ENCODE results near the gene KANSL1.

DNA sequence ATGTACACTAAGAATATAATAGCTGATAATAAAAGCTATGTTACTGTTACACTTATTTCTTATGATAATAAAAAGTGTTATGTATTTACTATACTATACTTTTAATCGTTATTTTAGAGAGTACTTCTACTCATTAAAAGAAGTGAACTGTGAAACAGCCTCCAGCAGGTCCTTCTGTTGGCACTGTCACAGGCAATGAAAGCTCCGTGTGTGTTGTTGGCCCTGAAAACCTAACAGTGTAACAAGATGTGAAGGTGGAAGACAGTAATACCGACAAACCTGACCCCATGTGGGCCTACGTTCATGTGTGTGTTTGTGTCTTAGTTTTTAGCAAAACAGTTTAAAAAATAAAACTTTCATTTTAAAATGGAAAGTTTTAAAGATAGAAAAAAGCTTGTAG, 102.4 kb downstream of the KANSL1 start:
- TF ChIP-seq, protein P1, sequence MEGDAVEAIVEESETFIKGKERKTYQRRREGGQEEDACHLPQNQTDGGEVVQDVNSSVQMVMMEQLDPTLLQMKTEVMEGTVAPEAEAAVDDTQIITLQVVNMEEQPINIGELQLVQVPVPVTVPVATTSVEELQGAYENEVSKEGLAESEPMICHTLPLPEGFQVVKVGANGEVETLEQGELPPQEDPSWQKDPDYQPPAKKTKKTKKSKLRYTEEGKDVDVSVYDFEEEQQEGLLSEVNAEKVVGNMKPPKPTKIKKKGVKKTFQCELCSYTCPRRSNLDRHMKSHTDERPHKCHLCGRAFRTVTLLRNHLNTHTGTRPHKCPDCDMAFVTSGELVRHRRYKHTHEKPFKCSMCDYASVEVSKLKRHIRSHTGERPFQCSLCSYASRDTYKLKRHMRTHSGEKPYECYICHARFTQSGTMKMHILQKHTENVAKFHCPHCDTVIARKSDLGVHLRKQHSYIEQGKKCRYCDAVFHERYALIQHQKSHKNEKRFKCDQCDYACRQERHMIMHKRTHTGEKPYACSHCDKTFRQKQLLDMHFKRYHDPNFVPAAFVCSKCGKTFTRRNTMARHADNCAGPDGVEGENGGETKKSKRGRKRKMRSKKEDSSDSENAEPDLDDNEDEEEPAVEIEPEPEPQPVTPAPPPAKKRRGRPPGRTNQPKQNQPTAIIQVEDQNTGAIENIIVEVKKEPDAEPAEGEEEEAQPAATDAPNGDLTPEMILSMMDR (IDR thresholded peaks at IDR 0.05): no peak
- TF ChIP-seq POLR2AphosphoS5 (IDR thresholded peaks at IDR 0.05): no peak
